Mucosa of descending colon (tissue), 3 donors: Measurements from ENCODE around the gene CCDC183. TPM values are rescaled to one million over a fixed set of nuclear protein-coding genes. Genes with fewer than 3 reads are reported as not detected.
"Not testable (repeated sequence)": the region's sequence is repeated elsewhere in the genome, so short reads cannot be mapped to it uniquely, and the experiment has no call there.

ENCODE experiments used
- ATAC-seq: fragments of 200-7000 bp; cut with Tn5 transposase; one replicate; pipeline ENCODE4 v1.9.1; 2020; ENCODE audit warnings: mild to moderate bottlenecking, moderate library complexity
- DNase-seq, 3 donors: peaks; one replicate each; pipeline ENCODE4 v3.0.0-alpha.2; 2020
- H3K36me3 ChIP-seq: fragments of 200-600 bp; one replicate; pipeline ENCODE4 v1.8.0; 2021; ENCODE audit warnings: low read depth, mild to moderate bottlenecking
- H3K4me1 ChIP-seq: fragments of 200-600 bp; one replicate; pipeline ENCODE4 v1.8.0; 2021; ENCODE audit warnings: low read depth, mild to moderate bottlenecking
- H3K4me3 ChIP-seq: fragments of 200-600 bp; one replicate; pipeline ENCODE4 v1.8.0; 2021; ENCODE audit warnings: mild to moderate bottlenecking
- H3K9me3 ChIP-seq: fragments of 200-600 bp; one replicate; pipeline ENCODE4 v1.8.0; 2021; ENCODE audit warnings: mild to moderate bottlenecking
- intact Hi-C, 2 donors: fragments of 100-400 bp; cut with DNase I in 1 of 2; cut with micrococcal nuclease in 1 of 2; formaldehyde crosslinking; loops; one replicate each; pipeline versions ENCODE4 v1.11.0 to v1.11.1; 2022; cut with DNase I, micrococcal nuclease
- total RNA-seq, 3 donors: library from RNA; stranded (reverse); fragmentation: NEBNext Ultra II Directional in 2 of 3; extraction: Animal tissue kit (Norgen Biotek cat#: 25700) in 2 of 3; gene quantifications; one replicate each; pipeline versions ENCODE4 v1.2.1 to v1.2.4, GENCODE V29; 2021 to 2023
- TF ChIP-seq, protein P1 (sequence below): fragments of 200-600 bp; IDR thresholded peaks from one replicate; pipeline ENCODE4 v1.8.0; 2022; ENCODE audit warnings: antibody characterized with exemption, mild to moderate bottlenecking
- donor health status: DM: no; HTN: no; CAD: no; lungs with moderate emphysema.
- donor health status: DM: no; HTN: no; CAD: no.
- donor health status: DM: no; HTN: yes; CAD: no.

CCDC183 gene
- total RNA-seq, 3 donors from 2014 or later, result 4.0 to 38.0 (median 7.0) TPM

DNA sequence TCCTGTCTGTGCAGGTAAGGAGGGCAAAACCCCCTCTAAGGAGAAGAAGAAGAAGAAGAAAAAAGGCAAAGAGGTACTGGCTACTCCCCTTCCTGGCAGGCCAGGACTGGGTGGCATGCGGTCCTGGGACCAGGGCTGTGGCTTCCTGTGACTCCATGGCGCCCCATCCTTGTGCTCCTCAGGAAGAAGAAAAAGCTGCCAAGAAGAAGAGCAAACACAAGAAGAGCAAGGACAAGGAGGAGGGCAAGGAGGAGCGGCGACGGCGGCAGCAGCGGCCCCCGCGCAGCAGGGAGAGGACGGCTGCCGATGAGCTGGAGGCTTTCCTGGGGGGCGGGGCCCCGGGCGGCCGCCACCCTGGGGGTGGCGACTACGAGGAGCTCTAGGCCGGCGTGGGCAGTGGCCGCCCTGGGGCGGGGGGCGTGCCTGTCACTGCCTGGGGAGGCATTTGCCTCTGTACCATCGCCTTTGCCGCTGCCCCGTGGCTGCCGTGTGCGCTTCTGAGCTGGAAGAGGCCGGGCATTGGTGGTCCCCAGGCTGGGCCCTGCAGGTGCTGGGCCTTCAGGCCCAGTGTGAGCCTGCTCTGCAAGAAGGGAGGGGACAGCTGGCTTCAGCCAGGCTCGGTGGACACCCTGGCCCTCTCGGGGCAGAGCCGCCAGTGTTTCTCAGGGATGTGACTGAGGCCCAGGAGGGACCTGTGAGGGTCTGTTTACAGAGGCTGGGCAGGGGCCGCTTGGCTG is 44.2 kb downstream of the CCDC183 start:
- Histone ChIP-seq H3K9me3 (no peaks in the 10 kb centered on the region), H3K4me1 (peaks cover 44% of the 10 kb centered on the region), H3K36me3 (no peaks in the 10 kb centered on the region), H3K4me3 (no peak overlapping the region)
- TF ChIP-seq, protein P1, sequence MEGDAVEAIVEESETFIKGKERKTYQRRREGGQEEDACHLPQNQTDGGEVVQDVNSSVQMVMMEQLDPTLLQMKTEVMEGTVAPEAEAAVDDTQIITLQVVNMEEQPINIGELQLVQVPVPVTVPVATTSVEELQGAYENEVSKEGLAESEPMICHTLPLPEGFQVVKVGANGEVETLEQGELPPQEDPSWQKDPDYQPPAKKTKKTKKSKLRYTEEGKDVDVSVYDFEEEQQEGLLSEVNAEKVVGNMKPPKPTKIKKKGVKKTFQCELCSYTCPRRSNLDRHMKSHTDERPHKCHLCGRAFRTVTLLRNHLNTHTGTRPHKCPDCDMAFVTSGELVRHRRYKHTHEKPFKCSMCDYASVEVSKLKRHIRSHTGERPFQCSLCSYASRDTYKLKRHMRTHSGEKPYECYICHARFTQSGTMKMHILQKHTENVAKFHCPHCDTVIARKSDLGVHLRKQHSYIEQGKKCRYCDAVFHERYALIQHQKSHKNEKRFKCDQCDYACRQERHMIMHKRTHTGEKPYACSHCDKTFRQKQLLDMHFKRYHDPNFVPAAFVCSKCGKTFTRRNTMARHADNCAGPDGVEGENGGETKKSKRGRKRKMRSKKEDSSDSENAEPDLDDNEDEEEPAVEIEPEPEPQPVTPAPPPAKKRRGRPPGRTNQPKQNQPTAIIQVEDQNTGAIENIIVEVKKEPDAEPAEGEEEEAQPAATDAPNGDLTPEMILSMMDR, result no peak
- intact Hi-C loops, result no loop called here
- ATAC-seq, result peak; percentile 29
- DNase-seq, result peak in 2 of 3 donors; percentile 54 to 68

DNA sequence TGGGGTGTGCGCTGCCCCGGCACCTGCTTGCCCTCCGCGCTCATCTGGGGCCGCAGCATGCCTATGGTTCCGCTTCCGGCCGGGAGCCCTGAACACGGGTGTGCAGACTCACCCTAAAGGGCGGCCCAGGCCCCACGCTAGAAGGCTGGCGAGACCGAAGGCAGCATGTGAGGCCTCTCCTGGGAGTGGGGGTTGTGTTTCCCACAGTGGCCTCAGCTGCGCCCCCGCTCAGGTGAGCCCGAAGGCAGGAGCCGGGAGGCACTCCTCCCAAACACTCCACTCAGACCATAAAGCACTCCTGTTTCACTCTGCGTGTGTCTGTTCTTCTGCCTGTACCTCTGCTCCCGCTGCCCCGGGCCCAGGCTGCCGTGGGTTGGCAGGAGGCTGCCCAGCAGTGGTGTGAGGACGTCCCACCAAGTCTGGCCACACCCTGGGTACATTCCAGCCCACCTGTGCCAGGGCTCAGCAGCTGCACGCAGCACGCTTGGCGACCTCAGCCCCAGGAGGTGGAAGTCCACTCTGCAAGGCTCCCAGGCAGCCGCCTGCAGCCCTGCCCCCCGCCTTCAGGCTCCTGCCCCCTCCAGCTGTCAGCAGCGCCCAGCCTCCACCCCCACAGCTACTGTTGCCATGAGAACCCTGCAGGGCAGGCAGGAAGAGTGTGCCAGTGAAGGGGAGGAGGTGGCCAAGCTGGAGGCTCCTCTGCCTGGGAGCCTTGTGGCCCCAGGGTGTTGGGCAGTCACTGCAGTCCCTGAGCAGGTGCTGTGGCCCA is 44.9 kb downstream of the CCDC183 start:
- intact Hi-C loops, result no loop called here
- Histone ChIP-seq H3K9me3 (no peaks in the 10 kb centered on the region), H3K4me3 (no peak overlapping the region), H3K4me1 (peaks cover 44% of the 10 kb centered on the region), H3K36me3 (no peaks in the 10 kb centered on the region)
- TF ChIP-seq, protein P1, result no peak
- ATAC-seq, result peak; percentile 70
- DNase-seq, result peak; percentile 81 to 91 (median 88)

DNA sequence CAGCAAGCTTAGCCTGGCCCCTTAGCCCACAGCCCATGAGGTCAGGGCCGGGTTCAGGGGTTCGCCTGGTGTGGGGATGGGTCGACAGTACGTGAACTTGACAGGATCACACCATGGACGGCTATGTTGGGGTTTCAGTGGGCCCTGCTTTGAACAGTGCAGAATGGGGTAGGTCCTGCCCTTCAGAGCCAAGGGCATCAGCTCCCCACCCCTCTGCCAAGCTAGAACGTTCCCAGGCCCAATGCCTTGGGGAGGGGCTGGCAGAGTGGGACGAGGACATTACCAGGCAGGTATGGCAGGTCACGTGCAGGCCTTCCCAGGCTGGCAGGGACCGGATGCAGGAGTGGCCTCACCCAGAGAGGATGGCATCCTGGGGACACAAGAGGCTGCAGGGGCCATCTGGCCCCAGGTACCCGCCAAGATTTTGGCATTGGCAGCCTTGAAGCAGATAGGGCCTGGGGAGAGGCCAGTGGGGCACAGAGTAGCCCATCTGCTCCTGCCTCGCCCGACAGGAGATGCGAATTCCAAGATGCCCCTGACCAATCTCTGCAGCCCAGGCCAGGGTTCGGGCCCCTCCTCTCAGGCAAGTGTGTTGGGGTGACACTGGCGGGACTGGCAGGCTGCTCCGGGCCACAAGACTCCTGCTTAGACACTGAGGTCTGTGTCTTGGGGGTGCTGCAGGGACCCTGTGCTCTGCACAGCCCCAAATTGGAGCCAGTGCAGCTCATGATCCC is 45.7 kb downstream of the CCDC183 start:
- peaks cover 44% of the 10 kb centered on the region for H3K4me1 ChIP-seq
- DNase-seq, result peak; percentile 61 to 78 (median 75)
- intact Hi-C loops, H3K4me3 ChIP-seq, H3K36me3 ChIP-seq, H3K9me3 ChIP-seq: not testable (repeated sequence)
- peak; percentile 34 for ATAC-seq

DNA sequence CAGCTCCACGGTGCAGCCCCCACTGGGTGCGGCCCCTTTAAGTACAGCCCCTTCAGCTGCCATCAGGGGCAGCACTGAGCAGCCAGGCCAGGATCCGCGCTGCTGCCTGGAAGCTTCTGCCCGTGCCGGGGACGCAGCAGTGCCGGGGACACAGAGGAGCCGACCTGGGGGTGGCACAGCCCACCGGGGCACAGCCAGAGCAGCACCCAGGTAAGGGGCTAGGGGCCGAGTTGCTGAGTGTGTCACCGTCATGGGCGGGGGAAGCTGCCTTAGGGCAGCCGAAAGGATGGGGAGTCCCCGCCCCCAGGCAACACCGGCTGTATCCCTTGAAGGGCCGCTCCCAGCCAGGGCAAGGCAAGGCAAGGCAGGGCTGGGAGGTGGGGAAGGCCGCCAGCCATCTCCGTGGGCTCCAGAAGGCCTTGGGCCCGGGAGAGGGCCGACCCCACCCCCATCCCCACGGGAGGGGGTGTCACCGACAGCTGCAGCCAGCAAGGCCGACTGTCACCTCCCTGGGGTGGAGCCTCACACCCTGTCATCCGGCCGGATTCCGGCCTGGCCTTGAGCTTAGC is 46.3 kb downstream of the CCDC183 start, which contains the start of gene AJM1:
Gene AJM1 (plus strand): TSS at position 99 of the 569 bp plus-strand sequence. CDS start 1,937 bp downstream, outside the sequence.
- TF ChIP-seq, protein P1, result peak; percentile 90
- H3K4me1 ChIP-seq, result peaks cover 47% of the 10 kb centered on the region
- H3K4me3 ChIP-seq, H3K9me3 ChIP-seq, intact Hi-C loops, H3K36me3 ChIP-seq: not testable (repeated sequence)
- peak; percentile 67 for ATAC-seq
- peak; percentile 83 to 89 (median 85) for DNase-seq

DNA sequence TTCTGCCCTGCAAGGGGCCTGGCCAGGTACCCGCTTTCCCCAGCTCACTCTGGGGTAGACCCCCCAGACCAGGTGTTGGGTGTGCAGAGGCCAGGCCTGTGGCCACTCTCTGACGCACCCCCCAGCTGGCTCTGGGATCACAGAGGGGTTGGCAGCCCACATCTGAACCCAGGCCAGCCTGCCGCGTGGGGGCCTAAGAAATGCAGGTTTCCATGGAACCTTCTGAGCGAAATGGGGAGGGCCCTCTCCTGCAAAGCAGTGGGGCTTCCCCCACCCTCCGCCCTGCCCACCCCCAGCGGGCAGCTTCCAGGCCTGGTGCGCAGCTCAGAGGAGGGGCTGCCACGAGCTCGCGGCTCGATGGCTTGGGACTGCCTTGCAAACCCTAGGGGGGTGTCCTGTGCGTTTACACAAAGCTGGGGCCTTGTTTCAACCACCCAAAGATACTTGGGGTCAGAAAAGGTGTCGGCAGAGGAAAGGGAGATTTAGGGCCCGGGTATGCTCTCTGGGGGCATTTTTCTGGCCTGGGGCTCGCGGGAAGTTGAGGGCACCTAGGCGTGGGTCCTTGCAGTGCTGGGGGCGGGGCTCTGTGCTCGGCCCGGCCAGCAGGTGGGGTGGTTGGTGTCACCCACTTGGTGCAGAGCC is 47.1 kb downstream of the CCDC183 start:
- H3K4me1 ChIP-seq, result peaks cover 47% of the 10 kb centered on the region
- DNase-seq, result peak in 1 of 3 donors; percentile 48
- ATAC-seq, H3K4me3 ChIP-seq, intact Hi-C loops, H3K36me3 ChIP-seq, H3K9me3 ChIP-seq: not testable (repeated sequence)
